DMS53 (cell line): ENCODE data around the gene DNAH12.
"Not testable (repeated sequence)": the region's sequence is repeated elsewhere in the genome, so short reads cannot be mapped to it uniquely, and the experiment has no call there.

Source experiments
- DNase-seq: peaks from one replicate; lab custom pipeline; 2025; lab: John Stamatoyannopoulos, UW

The DNAH12 gene

GRCh38 chr3:57402675-57403074, 141.5 kb downstream of the DNAH12 start:
- no peak for DNase-seq

GRCh38 chr3:57397175-57398026, 146.7 kb downstream of the DNAH12 start:
- DNase-seq: peak; percentile 63

- DNase-seq: no peak
These were observed 150.2 kb downstream of the DNAH12 start for GRCh38 chr3:57393977-57394376.

GRCh38 chr3:57391767-57392166, 152.4 kb downstream of the DNAH12 start:
- no peak for DNase-seq

- no peak for DNase-seq
These were observed 154.9 kb downstream of the DNAH12 start for GRCh38 chr3:57389271-57389670.

- DNase-seq: no peak
These were observed 157.8 kb downstream of the DNAH12 start for GRCh38 chr3:57386307-57386706.

- no peak for DNase-seq
These were observed 158.6 kb downstream of the DNAH12 start for GRCh38 chr3:57385498-57385897.

- no peak for DNase-seq
These were observed 160.3 kb downstream of the DNAH12 start for GRCh38 chr3:57383838-57384237.

GRCh38 chr3:57383406-57383805, 160.7 kb downstream of the DNAH12 start:
- no peak for DNase-seq

GRCh38 chr3:57382933-57383332, 161.2 kb downstream of the DNAH12 start:
- no peak for DNase-seq

- DNase-seq: no peak
These were observed 173.8 kb downstream of the DNAH12 start for GRCh38 chr3:57370341-57370740.

- DNase-seq: not testable (repeated sequence)
These were observed 179.1 kb downstream of the DNAH12 start for GRCh38 chr3:57365089-57365488.

- not testable (repeated sequence) for DNase-seq
These were observed 187.9 kb downstream of the DNAH12 start for GRCh38 chr3:57356275-57356674.

GRCh38 chr3:57354768-57355167, 189.4 kb downstream of the DNAH12 start:
- no peak for DNase-seq

GRCh38 chr3:57350271-57350670, 193.9 kb downstream of the DNAH12 start:
- no peak for DNase-seq

- DNase-seq: not testable (repeated sequence)
These were observed 205.0 kb downstream of the DNAH12 start for GRCh38 chr3:57339071-57339642.

- not testable (repeated sequence) for DNase-seq
These were observed 205.7 kb downstream of the DNAH12 start for GRCh38 chr3:57338272-57339070.

- no peak for DNase-seq
These were observed 208.7 kb downstream of the DNAH12 start for GRCh38 chr3:57335283-57335938.

- peak; percentile 0 for DNase-seq
These were observed 213.0 kb downstream of the DNAH12 start for GRCh38 chr3:57331078-57331610.

GRCh38 chr3:57326498-57326897, 217.6 kb downstream of the DNAH12 start:
- DNase-seq: not testable (repeated sequence)

- no peak for DNase-seq
These were observed 229.9 kb downstream of the DNAH12 start for GRCh38 chr3:57314204-57314603.
